Mesangial cell (primary cell): Measurements from ENCODE around the gene ERGIC1. TPM values are rescaled to one million over a fixed set of nuclear protein-coding genes. Genes with fewer than 3 reads are reported as not detected.

Experiments used
- total RNA-seq: library from RNA; depleted of rRNA; stranded (reverse); fragments of >200 nt; gene quantifications from 2 replicates; pipeline ENCODE4 v1.2.3, GENCODE V29; 2015

Gene ERGIC1, protein sequence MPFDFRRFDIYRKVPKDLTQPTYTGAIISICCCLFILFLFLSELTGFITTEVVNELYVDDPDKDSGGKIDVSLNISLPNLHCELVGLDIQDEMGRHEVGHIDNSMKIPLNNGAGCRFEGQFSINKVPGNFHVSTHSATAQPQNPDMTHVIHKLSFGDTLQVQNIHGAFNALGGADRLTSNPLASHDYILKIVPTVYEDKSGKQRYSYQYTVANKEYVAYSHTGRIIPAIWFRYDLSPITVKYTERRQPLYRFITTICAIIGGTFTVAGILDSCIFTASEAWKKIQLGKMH
- 211 and 253 TPM in 2 replicates for total RNA-seq

DNA sequence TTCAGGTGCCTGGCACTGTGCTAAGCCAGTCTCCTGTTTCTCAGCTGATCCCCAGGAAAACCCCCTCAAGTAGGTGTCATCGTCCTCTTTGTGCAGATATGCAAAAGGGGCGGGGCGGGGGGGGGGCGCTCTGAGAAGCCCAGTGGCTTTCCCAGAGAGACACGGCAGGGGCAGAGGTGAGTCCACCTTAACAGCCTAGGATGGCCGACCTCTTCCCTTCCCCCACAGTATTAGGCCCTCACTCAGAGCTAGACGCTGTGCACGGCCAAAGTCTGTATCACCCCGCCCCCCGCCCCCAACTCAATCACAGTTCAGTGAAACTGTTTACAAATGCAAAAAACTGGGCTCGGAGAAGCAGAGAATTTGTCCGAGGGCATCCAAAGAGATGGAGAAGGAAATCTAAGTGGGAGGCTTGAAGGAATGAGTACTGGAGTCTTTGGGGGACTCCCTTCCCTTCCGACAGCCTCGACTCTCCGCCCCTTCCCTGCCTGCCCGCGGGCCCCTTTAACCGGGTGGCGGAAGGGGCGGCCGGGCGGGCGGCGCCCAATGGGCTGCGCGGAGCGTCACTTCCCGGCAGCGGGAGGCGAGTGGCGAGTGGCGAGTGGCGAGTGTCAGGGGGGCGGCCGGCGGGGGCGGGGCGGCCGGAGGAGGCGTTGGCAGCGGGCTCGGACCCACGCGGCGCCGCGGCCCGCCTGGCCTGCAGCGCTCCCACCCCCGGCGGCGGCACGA lies at the start of gene ERGIC1:
Gene ERGIC1 (plus strand): TSS at position 566 of the 729 bp plus-strand sequence. CDS start 163 bp downstream, at position 729.

DNA sequence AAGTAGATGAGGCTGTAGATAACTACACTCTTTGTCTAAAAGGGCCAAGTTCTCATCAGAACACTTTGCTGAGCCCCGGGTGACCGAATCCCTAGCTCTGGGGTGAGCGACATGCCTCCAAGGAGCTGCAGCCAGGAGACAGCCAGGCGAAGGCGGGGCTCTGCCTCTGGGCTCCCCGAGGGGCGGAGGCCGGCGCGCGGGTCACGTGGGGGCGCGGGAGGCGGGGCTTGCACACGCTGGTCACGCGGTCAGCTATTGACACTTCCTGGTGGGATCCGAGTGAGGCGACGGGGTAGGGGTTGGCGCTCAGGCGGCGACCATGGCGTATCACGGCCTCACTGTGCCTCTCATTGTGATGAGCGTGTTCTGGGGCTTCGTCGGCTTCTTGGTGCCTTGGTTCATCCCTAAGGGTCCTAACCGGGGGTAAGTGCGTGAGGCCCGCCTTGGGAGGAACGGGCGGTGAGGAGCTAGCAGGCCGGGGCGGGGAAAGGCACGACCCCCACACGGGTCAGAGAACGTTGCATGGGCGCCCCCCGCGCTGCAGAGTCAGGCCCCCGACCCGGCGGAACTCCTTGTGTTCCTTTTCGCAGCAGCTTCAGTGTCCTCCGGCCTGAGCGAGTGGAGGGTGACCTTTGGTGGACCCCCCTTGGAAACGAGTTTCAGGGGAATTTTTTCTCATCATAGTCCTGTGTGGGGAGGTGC lies 149.6 kb downstream of the ERGIC1 start, which contains the start of gene ATP6V0E1:
Gene ATP6V0E1 (plus strand): TSS at position 230 of the 702 bp plus-strand sequence. CDS start 90 bp downstream, at position 320.

Other genes starting within 250 kb of the ERGIC1 start
- 0.51 and 2.9 TPM in 2 replicates for gene NEURL1B, start 193.0 kb upstream of the ERGIC1 start, total RNA-seq
- 287 and 380 TPM in 2 replicates for gene DUSP1, start 63.1 kb upstream of the ERGIC1 start, total RNA-seq
- 36.9 and 58.8 TPM in 2 replicates for gene RPL26L1, start 125.2 kb downstream of the ERGIC1 start, total RNA-seq
- 101 and 102 TPM in 2 replicates for gene ATP6V0E1, start 149.5 kb downstream of the ERGIC1 start, total RNA-seq
- gene CREBRF, start 222.1 kb downstream of the ERGIC1 start, total RNA-seq: 2.6 and 5.7 TPM in 2 replicates